HEK293 (cell line): ENCODE results near the gene APCDD1L.
A peak's percentile ranks its signal among the peaks of the same experiment; 100 is the strongest.

Source experiments
- CTCF ChIA-PET: fragments of 350-600 bp; formaldehyde crosslinking; extraction: SDS; loops from one replicate; lab custom pipeline; 2021; ENCODE audit warnings: antibody characterized with exemption; lab: Yijun Ruan, JAX
- POLR2A ChIA-PET: fragments of 300-600 bp; formaldehyde crosslinking; extraction: SDS; loops from one replicate; lab custom pipeline; 2020; ENCODE audit warnings: antibody characterized with exemption, inconsistent platforms; lab: Yijun Ruan, JAX
- H3K27ac ChIP-seq: fragments of 200-500 bp; sonication (Bioruptor generic); 2 replicates; pipeline ENCODE4 v1.5.1; 2014; ENCODE audit warnings: low read depth, low read length, control low read depth, inconsistent platforms; ENCODE audit errors: extremely low read depth
- H3K36me3 ChIP-seq, 2 experiments: fragments of 200-500 bp in 1 of 2; sonication (Bioruptor generic) in 1 of 2; 1 replicate in 1 of 2; 2 replicates in 1 of 2; pipeline ENCODE4 v1.5.1; 2014 to 2017; ENCODE audit warnings: inconsistent platforms in 2 of 2, low read length in 2 of 2; ENCODE audit not compliant: control insufficient read depth in 2 of 2, insufficient read depth in 1 of 2
- H3K4me1 ChIP-seq: fragments of 200-500 bp; sonication (Bioruptor generic); 2 replicates; pipeline ENCODE4 v1.5.1; 2014; ENCODE audit warnings: mild to moderate bottlenecking, low read length, inconsistent platforms; ENCODE audit not compliant: control insufficient read depth, insufficient read depth
- H3K4me3 ChIP-seq: 2 replicates; pipeline ENCODE4 v1.5.1; 2011; ENCODE audit warnings: low read depth, mild to moderate bottlenecking, control low read depth, low read length, moderate library complexity
- H3K9me3 ChIP-seq: fragments of 200-500 bp; sonication (Bioruptor generic); 2 replicates; pipeline ENCODE4 v1.5.1; 2014; ENCODE audit warnings: low read depth, low read length, inconsistent platforms; ENCODE audit not compliant: control insufficient read depth, insufficient read depth
- KLF8 ChIP-seq: fragments of 450-650 bp; formaldehyde crosslinking; IDR thresholded peaks from 2 replicates; pipeline ENCODE4 v1.5.1; 2016; ENCODE audit warnings: missing biosample characterization, missing genetic modification characterization
- PRDM1 ChIP-seq: fragments of 450-650 bp; formaldehyde crosslinking; IDR thresholded peaks from 2 replicates; pipeline ENCODE4; 2016; ENCODE audit warnings: missing biosample characterization, missing genetic modification characterization
- SCRT1 ChIP-seq: fragments of 450-650 bp; formaldehyde crosslinking; IDR thresholded peaks from 2 replicates; pipeline ENCODE4 v1.5.1; 2016; ENCODE audit warnings: missing biosample characterization, missing genetic modification characterization, borderline replicate concordance
- SCRT2 ChIP-seq: fragments of 450-650 bp; formaldehyde crosslinking; IDR thresholded peaks from 2 replicates; pipeline ENCODE4 v1.5.1; 2016; ENCODE audit warnings: missing biosample characterization, missing genetic modification characterization
- ZBTB7A ChIP-seq: fragments of 450-650 bp; formaldehyde crosslinking; IDR thresholded peaks from 2 replicates; pipeline ENCODE4 v1.5.1; 2016; ENCODE audit warnings: low read depth, missing biosample characterization, missing genetic modification characterization
- ZNF16 ChIP-seq: fragments of 450-650 bp; formaldehyde crosslinking; IDR thresholded peaks from 2 replicates; pipeline ENCODE4 v1.5.1; 2016; ENCODE audit warnings: low read depth, missing biosample characterization, missing genetic modification characterization
- ZNF169 ChIP-seq: fragments of 450-650 bp; formaldehyde crosslinking; IDR thresholded peaks from 2 replicates; pipeline ENCODE4 v1.5.1; 2016; ENCODE audit warnings: missing biosample characterization, missing genetic modification characterization
- ZNF24 ChIP-seq: fragments of 450-650 bp; formaldehyde crosslinking; IDR thresholded peaks from 2 replicates; pipeline ENCODE4 v1.5.1; 2016; ENCODE audit warnings: missing biosample characterization, missing genetic modification characterization
- ZNF426 ChIP-seq: fragments of 450-650 bp; formaldehyde crosslinking; IDR thresholded peaks from 2 replicates; pipeline ENCODE4 v1.5.1; 2017; ENCODE audit warnings: missing biosample characterization, missing genetic modification characterization, mild to moderate bottlenecking, inconsistent platforms, moderate library complexity
- ZNF501 ChIP-seq: fragments of 450-650 bp; formaldehyde crosslinking; IDR thresholded peaks from 2 replicates; pipeline ENCODE4 v1.5.1; 2016; ENCODE audit warnings: missing biosample characterization, missing genetic modification characterization
- ZNF510 ChIP-seq: fragments of 450-650 bp; formaldehyde crosslinking; IDR thresholded peaks from 2 replicates; pipeline ENCODE4 v1.5.1; 2018; ENCODE audit warnings: mild to moderate bottlenecking, missing genetic modification characterization, missing biosample characterization; ENCODE audit not compliant: insufficient replicate concordance
- ZNF548 ChIP-seq: fragments of 450-650 bp; formaldehyde crosslinking; IDR thresholded peaks from 2 replicates; pipeline ENCODE4 v1.5.1; 2016; ENCODE audit warnings: missing biosample characterization, missing genetic modification characterization
- ZNF560 ChIP-seq: fragments of 450-650 bp; formaldehyde crosslinking; IDR thresholded peaks from 2 replicates; pipeline ENCODE4 v1.5.1; 2017; ENCODE audit warnings: missing biosample characterization, missing genetic modification characterization, borderline replicate concordance
- ZNF621 ChIP-seq: fragments of 450-650 bp; formaldehyde crosslinking; IDR thresholded peaks from 2 replicates; pipeline ENCODE4 v1.5.1; 2017; ENCODE audit warnings: missing biosample characterization, missing genetic modification characterization
- ZNF830 ChIP-seq: fragments of 450-650 bp; IDR thresholded peaks from 2 replicates; pipeline ENCODE4 v1.5.0; 2018; ENCODE audit warnings: missing biosample characterization, missing genetic modification characterization, low read depth, mild to moderate bottlenecking, moderate library complexity
- TF ChIP-seq, protein P1 (sequence below): fragments of 450-650 bp; formaldehyde crosslinking; IDR thresholded peaks from 2 replicates; pipeline ENCODE4 v1.5.1; 2016; ENCODE audit warnings: missing biosample characterization, missing genetic modification characterization, low read depth
- TF ChIP-seq, protein P2 (sequence below): fragments of 450-650 bp; formaldehyde crosslinking; IDR thresholded peaks from 2 replicates; pipeline ENCODE4 v1.5.1; 2016; ENCODE audit warnings: missing biosample characterization, missing genetic modification characterization
- TF ChIP-seq, protein P3 (sequence below): fragments of 450-650 bp; formaldehyde crosslinking; IDR thresholded peaks from 2 replicates; pipeline ENCODE4 v1.5.1; 2016; ENCODE audit warnings: missing biosample characterization, missing genetic modification characterization
- TF ChIP-seq, protein P4 (sequence below): fragments of 450-650 bp; formaldehyde crosslinking; IDR thresholded peaks from 2 replicates; pipeline ENCODE4 v1.5.1; 2016; ENCODE audit warnings: missing biosample characterization, missing genetic modification characterization, borderline replicate concordance
- TF ChIP-seq, protein P5 (sequence below): fragments of 450-650 bp; formaldehyde crosslinking; IDR thresholded peaks from 2 replicates; pipeline ENCODE4 v1.5.1; 2017; ENCODE audit warnings: missing biosample characterization, missing genetic modification characterization
- TF ChIP-seq, protein P6 (sequence below): fragments of 450-650 bp; formaldehyde crosslinking; IDR thresholded peaks from 2 replicates; pipeline ENCODE4 v1.5.1; 2016; ENCODE audit warnings: missing biosample characterization, missing genetic modification characterization

Gene APCDD1L

DNA sequence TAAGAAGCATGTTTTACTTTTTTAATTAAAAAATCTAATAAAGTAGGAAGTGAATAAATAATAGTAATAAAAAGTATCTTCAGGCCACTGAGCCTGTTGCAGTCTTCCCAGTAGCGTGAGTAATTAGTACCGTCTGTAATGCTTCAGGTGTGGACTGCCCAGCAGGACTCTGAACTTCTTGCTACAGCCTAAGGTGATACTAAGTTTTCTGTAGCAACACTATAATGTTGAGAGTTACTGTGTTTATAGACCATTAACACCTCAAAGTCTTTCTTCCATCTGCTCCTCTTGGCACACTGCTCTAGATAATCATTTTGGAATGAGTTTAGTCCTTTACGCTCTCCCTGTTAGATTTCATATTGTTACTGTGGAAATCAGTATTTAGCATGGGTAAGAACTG lies 97.8 kb downstream of the APCDD1L start (continued):
- TF ChIP-seq ZBTB7A (tag by site-specific recombination) (no peak), ZNF548 (tag by site-specific recombination) (no peak), ZNF501 (tag by site-specific recombination) (no peak), SCRT1 (peak; percentile 56; the same call in 1 of the 2 replicates), ZNF830 (tag by site-specific recombination) (no peak), ZNF16 (tag by site-specific recombination) (no peak), ZNF560 (tag by site-specific recombination) (no peak), SCRT2 (tag by site-specific recombination) (0 out of 2 replicates have a peak, but pooled peaks have one; percentile 9), ZNF510 (no peak)
- TF ChIP-seq, protein P1, sequence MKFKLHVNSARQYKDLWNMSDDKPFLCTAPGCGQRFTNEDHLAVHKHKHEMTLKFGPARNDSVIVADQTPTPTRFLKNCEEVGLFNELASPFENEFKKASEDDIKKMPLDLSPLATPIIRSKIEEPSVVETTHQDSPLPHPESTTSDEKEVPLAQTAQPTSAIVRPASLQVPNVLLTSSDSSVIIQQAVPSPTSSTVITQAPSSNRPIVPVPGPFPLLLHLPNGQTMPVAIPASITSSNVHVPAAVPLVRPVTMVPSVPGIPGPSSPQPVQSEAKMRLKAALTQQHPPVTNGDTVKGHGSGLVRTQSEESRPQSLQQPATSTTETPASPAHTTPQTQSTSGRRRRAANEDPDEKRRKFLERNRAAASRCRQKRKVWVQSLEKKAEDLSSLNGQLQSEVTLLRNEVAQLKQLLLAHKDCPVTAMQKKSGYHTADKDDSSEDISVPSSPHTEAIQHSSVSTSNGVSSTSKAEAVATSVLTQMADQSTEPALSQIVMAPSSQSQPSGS (tag by site-specific recombination): no peak

DNA sequence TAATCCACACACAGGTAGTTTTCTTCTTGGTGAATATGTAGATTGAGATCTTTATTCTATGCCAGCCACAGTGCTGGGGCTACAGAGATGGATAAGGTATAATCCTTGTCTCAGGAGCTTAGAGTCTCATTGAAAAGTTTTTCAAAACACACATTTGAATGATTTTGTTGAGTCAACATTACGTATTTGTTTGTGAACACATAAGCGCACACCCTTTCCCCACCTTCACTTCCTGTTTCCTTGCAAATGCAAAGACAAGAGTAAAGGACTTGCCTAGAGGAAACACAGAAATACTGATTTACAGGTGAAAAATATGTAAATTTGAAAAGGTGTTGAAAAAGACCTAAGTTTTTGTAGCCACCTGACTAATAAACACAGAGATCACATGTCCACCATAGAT lies 98.4 kb downstream of the APCDD1L start:
- H3K4me3 ChIP-seq: no peak overlapping the region
- peaks cover 14% of the 10 kb centered on the region; the same call in 1 of the 2 replicates for H3K4me1 ChIP-seq
- H3K27ac ChIP-seq: no peak overlapping the region
- ChIA-PET POLR2A (no interaction called here), CTCF (interaction anchor here (0.8 kb wide), 1 partner anchor 207 kb away, joined by 4 read pairs; no protein-coding TSS in a partner anchor)
- H3K36me3 ChIP-seq: peaks cover 0 to 28% of the 10 kb centered on the region in 2 experiments; a peak in 2 of 3 replicates
- H3K9me3 ChIP-seq: no peaks in the 10 kb centered on the region
- TF ChIP-seq, protein P2, sequence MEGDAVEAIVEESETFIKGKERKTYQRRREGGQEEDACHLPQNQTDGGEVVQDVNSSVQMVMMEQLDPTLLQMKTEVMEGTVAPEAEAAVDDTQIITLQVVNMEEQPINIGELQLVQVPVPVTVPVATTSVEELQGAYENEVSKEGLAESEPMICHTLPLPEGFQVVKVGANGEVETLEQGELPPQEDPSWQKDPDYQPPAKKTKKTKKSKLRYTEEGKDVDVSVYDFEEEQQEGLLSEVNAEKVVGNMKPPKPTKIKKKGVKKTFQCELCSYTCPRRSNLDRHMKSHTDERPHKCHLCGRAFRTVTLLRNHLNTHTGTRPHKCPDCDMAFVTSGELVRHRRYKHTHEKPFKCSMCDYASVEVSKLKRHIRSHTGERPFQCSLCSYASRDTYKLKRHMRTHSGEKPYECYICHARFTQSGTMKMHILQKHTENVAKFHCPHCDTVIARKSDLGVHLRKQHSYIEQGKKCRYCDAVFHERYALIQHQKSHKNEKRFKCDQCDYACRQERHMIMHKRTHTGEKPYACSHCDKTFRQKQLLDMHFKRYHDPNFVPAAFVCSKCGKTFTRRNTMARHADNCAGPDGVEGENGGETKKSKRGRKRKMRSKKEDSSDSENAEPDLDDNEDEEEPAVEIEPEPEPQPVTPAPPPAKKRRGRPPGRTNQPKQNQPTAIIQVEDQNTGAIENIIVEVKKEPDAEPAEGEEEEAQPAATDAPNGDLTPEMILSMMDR: no peak
- no peak for TF ChIP-seq ZNF24
- TF ChIP-seq, protein P3, sequence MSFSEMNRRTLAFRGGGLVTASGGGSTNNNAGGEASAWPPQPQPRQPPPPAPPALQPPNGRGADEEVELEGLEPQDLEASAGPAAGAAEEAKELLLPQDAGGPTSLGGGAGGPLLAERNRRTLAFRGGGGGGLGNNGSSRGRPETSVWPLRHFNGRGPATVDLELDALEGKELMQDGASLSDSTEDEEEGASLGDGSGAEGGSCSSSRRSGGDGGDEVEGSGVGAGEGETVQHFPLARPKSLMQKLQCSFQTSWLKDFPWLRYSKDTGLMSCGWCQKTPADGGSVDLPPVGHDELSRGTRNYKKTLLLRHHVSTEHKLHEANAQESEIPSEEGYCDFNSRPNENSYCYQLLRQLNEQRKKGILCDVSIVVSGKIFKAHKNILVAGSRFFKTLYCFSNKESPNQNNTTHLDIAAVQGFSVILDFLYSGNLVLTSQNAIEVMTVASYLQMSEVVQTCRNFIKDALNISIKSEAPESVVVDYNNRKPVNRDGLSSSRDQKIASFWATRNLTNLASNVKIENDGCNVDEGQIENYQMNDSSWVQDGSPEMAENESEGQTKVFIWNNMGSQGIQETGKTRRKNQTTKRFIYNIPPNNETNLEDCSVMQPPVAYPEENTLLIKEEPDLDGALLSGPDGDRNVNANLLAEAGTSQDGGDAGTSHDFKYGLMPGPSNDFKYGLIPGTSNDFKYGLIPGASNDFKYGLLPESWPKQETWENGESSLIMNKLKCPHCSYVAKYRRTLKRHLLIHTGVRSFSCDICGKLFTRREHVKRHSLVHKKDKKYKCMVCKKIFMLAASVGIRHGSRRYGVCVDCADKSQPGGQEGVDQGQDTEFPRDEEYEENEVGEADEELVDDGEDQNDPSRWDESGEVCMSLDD (tag by site-specific recombination): no peak
- TF ChIP-seq ZNF426 (tag by site-specific recombination): no peak
- TF ChIP-seq, protein P4, sequence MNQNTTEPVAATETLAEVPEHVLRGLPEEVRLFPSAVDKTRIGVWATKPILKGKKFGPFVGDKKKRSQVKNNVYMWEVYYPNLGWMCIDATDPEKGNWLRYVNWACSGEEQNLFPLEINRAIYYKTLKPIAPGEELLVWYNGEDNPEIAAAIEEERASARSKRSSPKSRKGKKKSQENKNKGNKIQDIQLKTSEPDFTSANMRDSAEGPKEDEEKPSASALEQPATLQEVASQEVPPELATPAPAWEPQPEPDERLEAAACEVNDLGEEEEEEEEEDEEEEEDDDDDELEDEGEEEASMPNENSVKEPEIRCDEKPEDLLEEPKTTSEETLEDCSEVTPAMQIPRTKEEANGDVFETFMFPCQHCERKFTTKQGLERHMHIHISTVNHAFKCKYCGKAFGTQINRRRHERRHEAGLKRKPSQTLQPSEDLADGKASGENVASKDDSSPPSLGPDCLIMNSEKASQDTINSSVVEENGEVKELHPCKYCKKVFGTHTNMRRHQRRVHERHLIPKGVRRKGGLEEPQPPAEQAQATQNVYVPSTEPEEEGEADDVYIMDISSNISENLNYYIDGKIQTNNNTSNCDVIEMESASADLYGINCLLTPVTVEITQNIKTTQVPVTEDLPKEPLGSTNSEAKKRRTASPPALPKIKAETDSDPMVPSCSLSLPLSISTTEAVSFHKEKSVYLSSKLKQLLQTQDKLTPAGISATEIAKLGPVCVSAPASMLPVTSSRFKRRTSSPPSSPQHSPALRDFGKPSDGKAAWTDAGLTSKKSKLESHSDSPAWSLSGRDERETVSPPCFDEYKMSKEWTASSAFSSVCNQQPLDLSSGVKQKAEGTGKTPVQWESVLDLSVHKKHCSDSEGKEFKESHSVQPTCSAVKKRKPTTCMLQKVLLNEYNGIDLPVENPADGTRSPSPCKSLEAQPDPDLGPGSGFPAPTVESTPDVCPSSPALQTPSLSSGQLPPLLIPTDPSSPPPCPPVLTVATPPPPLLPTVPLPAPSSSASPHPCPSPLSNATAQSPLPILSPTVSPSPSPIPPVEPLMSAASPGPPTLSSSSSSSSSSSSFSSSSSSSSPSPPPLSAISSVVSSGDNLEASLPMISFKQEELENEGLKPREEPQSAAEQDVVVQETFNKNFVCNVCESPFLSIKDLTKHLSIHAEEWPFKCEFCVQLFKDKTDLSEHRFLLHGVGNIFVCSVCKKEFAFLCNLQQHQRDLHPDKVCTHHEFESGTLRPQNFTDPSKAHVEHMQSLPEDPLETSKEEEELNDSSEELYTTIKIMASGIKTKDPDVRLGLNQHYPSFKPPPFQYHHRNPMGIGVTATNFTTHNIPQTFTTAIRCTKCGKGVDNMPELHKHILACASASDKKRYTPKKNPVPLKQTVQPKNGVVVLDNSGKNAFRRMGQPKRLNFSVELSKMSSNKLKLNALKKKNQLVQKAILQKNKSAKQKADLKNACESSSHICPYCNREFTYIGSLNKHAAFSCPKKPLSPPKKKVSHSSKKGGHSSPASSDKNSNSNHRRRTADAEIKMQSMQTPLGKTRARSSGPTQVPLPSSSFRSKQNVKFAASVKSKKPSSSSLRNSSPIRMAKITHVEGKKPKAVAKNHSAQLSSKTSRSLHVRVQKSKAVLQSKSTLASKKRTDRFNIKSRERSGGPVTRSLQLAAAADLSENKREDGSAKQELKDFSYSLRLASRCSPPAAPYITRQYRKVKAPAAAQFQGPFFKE: no peak
- TF ChIP-seq, protein P5, sequence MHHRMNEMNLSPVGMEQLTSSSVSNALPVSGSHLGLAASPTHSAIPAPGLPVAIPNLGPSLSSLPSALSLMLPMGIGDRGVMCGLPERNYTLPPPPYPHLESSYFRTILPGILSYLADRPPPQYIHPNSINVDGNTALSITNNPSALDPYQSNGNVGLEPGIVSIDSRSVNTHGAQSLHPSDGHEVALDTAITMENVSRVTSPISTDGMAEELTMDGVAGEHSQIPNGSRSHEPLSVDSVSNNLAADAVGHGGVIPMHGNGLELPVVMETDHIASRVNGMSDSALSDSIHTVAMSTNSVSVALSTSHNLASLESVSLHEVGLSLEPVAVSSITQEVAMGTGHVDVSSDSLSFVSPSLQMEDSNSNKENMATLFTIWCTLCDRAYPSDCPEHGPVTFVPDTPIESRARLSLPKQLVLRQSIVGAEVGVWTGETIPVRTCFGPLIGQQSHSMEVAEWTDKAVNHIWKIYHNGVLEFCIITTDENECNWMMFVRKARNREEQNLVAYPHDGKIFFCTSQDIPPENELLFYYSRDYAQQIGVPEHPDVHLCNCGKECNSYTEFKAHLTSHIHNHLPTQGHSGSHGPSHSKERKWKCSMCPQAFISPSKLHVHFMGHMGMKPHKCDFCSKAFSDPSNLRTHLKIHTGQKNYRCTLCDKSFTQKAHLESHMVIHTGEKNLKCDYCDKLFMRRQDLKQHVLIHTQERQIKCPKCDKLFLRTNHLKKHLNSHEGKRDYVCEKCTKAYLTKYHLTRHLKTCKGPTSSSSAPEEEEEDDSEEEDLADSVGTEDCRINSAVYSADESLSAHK (tag by site-specific recombination): no peak
- TF ChIP-seq KLF8: no peak
- TF ChIP-seq ZNF621 (tag by site-specific recombination): no peak
- TF ChIP-seq, protein P6, sequence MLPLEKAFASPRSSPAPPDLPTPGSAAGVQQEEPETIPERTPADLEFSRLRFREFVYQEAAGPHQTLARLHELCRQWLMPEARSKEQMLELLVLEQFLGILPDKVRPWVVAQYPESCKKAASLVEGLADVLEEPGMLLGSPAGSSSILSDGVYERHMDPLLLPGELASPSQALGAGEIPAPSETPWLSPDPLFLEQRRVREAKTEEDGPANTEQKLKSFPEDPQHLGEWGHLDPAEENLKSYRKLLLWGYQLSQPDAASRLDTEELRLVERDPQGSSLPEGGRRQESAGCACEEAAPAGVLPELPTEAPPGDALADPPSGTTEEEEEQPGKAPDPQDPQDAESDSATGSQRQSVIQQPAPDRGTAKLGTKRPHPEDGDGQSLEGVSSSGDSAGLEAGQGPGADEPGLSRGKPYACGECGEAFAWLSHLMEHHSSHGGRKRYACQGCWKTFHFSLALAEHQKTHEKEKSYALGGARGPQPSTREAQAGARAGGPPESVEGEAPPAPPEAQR (tag by site-specific recombination): no peak
- TF ChIP-seq PRDM1: no peak
- TF ChIP-seq ZNF169 (tag by site-specific recombination): no peak
